HuH-7 (cell line): ENCODE measurements around the gene ZNF853.
"Not testable (repeated sequence)": the region's sequence is repeated elsewhere in the genome, so short reads cannot be mapped to it uniquely, and the experiment has no call there.

Experiments
- DNase-seq: peaks from one replicate; pipeline ENCODE4 v3.0.0; 2011; ENCODE audit warnings: low spot score

ZNF853 gene

GRCh38 chr7:6614953-6615722 is at the start of gene ZNF853:
ZNF853 (plus strand) TSS chr7:6615610; CDS start chr7:6616175, 565 bp downstream.
- peak; percentile 50 for DNase-seq

GRCh38 chr7:6565655-6566054 is 49.8 kb upstream of the ZNF853 start:
- no peak for DNase-seq

- DNase-seq: no peak
Measured at GRCh38 chr7:6567886-6568285, 47.5 kb upstream of the ZNF853 start.

- no peak for DNase-seq
Measured at GRCh38 chr7:6571160-6571779, 44.1 kb upstream of the ZNF853 start.

- DNase-seq: no peak
Measured at GRCh38 chr7:6575281-6576023, 40.0 kb upstream of the ZNF853 start.

- no peak for DNase-seq
Measured at GRCh38 chr7:6576024-6576866, 39.2 kb upstream of the ZNF853 start.

- not testable (repeated sequence) for DNase-seq
Measured at GRCh38 chr7:6576867-6577368, 38.5 kb upstream of the ZNF853 start.

- peak; percentile 96 for DNase-seq
Measured at GRCh38 chr7:6577369-6578113, 37.9 kb upstream of the ZNF853 start, which contains the start of gene ZDHHC4. ZDHHC4 (plus strand) TSS chr7:6577454; CDS start chr7:6580562, 3,108 bp downstream.

- peak; percentile 88 for DNase-seq
Measured at GRCh38 chr7:6578114-6579084, 37.0 kb upstream of the ZNF853 start.

GRCh38 chr7:6579446-6579845 is 36.0 kb upstream of the ZNF853 start:
- DNase-seq: no peak

GRCh38 chr7:6585746-6586432 is 29.5 kb upstream of the ZNF853 start:
- DNase-seq: not testable (repeated sequence)

- DNase-seq: no peak
Measured at GRCh38 chr7:6588566-6588965, 26.8 kb upstream of the ZNF853 start.

GRCh38 chr7:6589151-6589828 is 26.1 kb upstream of the ZNF853 start:
- no peak for DNase-seq

- DNase-seq: peak; percentile 87
Measured at GRCh38 chr7:6589829-6590644, 25.4 kb upstream of the ZNF853 start, which contains the start of gene INTS15. INTS15 (plus strand) TSS chr7:6590021; CDS start chr7:6590284, 263 bp downstream.

- DNase-seq: peak; percentile 75
Measured at GRCh38 chr7:6590645-6591110, 24.7 kb upstream of the ZNF853 start.

- no peak for DNase-seq
Measured at GRCh38 chr7:6600093-6600492, 15.3 kb upstream of the ZNF853 start.

- no peak for DNase-seq
Measured at GRCh38 chr7:6604458-6604857, 11.0 kb upstream of the ZNF853 start.
